Caco-2 (cell line): ENCODE measurements around the gene SELENOI. TPM values are rescaled to one million over a fixed set of nuclear protein-coding genes. Genes with fewer than 3 reads are reported as not detected.

Source experiments
- BruUV-seq: library from RNA; stranded (reverse); fragments of 400-500 nt; replicated peaks from 2 replicates; lab custom pipeline; 2021; lab: Mats Ljungman, UMichigan
- CTCF ChIA-PET: fragments of 300-600 bp; sonication (Branson Sonifier 250); formaldehyde crosslinking; loops from one replicate; lab custom pipeline; 2022; ENCODE audit warnings: antibody characterized with exemption; lab: Charles Lee
- POLR2A ChIA-PET: fragments of 300-600 bp; sonication (Branson Sonifier 250); formaldehyde crosslinking; loops from one replicate; lab custom pipeline; 2022; ENCODE audit warnings: antibody characterized with exemption; lab: Charles Lee
- DNase-seq, 2 experiments: peaks; one replicate each; pipeline versions ENCODE4 v3.0.0 to v3.0.0-alpha.2; 2020 to 2022
- H3K27me3 ChIP-seq: replicated peaks from 2 replicates; pipeline ENCODE4 v1.6.0; 2011; ENCODE audit warnings: low read length; ENCODE audit not compliant: control insufficient read depth, insufficient read depth
- H3K36me3 ChIP-seq: 2 replicates; pipeline ENCODE4 v1.5.1; 2011; ENCODE audit warnings: low read length; ENCODE audit not compliant: control insufficient read depth, insufficient read depth
- H3K4me1 ChIP-seq: fragments of 250-450 bp; sonication (Bioruptor Pico); 2 replicates; pipeline ENCODE4 v1.5.1; 2020; ENCODE audit warnings: mild to moderate bottlenecking
- H3K4me3 ChIP-seq: 2 replicates; pipeline ENCODE4 v1.5.1; 2011; ENCODE audit warnings: low read depth, mild to moderate bottlenecking, control low read depth, low read length
- H3K9me3 ChIP-seq: fragments of 250-450 bp; sonication (Bioruptor Pico); 2 replicates; pipeline ENCODE4 v1.5.1; 2020; ENCODE audit warnings: mild to moderate bottlenecking, moderate library complexity
- H3K27ac Mint-ChIP-seq: one replicate; pipeline ENCODE4 v1.8.0; 2022; ENCODE audit warnings: mixed read lengths; ENCODE audit not compliant: unreplicated experiment
- H3K27me3 Mint-ChIP-seq: one replicate; pipeline ENCODE4 v1.8.0; 2022; ENCODE audit warnings: mixed read lengths; ENCODE audit not compliant: insufficient read depth, unreplicated experiment
- H3K36me3 Mint-ChIP-seq: one replicate; pipeline ENCODE4 v1.8.0; 2022; ENCODE audit warnings: mild to moderate bottlenecking, mixed read lengths; ENCODE audit not compliant: insufficient read depth, unreplicated experiment
- H3K4me1 Mint-ChIP-seq: one replicate; pipeline ENCODE4 v1.8.0; 2022; ENCODE audit warnings: low read depth, mixed read lengths; ENCODE audit not compliant: unreplicated experiment
- H3K4me3 Mint-ChIP-seq: one replicate; pipeline ENCODE4 v1.8.0; 2022; ENCODE audit warnings: mild to moderate bottlenecking, moderate library complexity, mixed read lengths; ENCODE audit not compliant: unreplicated experiment
- H3K9me3 Mint-ChIP-seq: one replicate; pipeline ENCODE4 v1.8.0; 2022; ENCODE audit warnings: mixed read lengths; ENCODE audit not compliant: unreplicated experiment
- CTCF ChIP-seq, 2 experiments: fragments of 200-600 bp in 1 of 2; IDR thresholded peaks; 1 replicate in 1 of 2; 2 replicates in 1 of 2; pipeline versions ENCODE4 v1.5.1 to v1.8.0; 2011 to 2022; ENCODE audit warnings: antibody characterized with exemption in 1 of 2, control low read depth in 1 of 2, inconsistent platforms in 1 of 2, low read depth in 1 of 2, low read length in 1 of 2, mild to moderate bottlenecking in 1 of 2, moderate library complexity in 1 of 2; ENCODE audit not compliant: insufficient read depth in 1 of 2, severe bottlenecking in 1 of 2, unreplicated experiment in 1 of 2
- intact Hi-C: fragments of 100-400 bp; cut with micrococcal nuclease; formaldehyde crosslinking; loops from one replicate; pipeline ENCODE4 v1.10.0; 2022; ENCODE audit not compliant: unreplicated experiment
- total RNA-seq: library from RNA; stranded (reverse); gene quantifications from 2 replicates; pipeline ENCODE4 v1.2.3, GENCODE V29; 2022

The SELENOI gene
- total RNA-seq, 1 experiment from 2014 or later, result 68.9 TPM

- DNase-seq, result no peak
- peaks cover 26% of the 10 kb centered on the region for H3K36me3 Mint-ChIP-seq
- Histone ChIP-seq H3K9me3 (no peaks in the 10 kb centered on the region), H3K27me3 (no peaks in the 10 kb centered on the region), H3K4me1 (no peaks in the 10 kb centered on the region; the same call in 1 of the 2 replicates), H3K36me3 (no peaks in the 10 kb centered on the region; the same call in none of the 2 replicates), H3K4me3 (no peak overlapping the region)
- ChIA-PET CTCF (no interaction called here), POLR2A (no interaction called here)
- TF ChIP-seq CTCF (IDR thresholded peaks at IDR 0.05; ENCODE audit: insufficient read depth in 1 of 2, low read depth in 1 of 2, low read length in 1 of 2, severe bottlenecking in 1 of 2, unreplicated experiment in 1 of 2), result no peak
- BruUV-seq, result no TSS peak
- no peaks in the 10 kb centered on the region for H3K9me3 Mint-ChIP-seq
- H3K4me3 Mint-ChIP-seq, result no peak overlapping the region
- intact Hi-C loops, result no loop called here
- H3K27ac Mint-ChIP-seq, result no peak overlapping the region
- no peaks in the 10 kb centered on the region for H3K27me3 Mint-ChIP-seq
- H3K4me1 Mint-ChIP-seq, result peaks cover 40% of the 10 kb centered on the region
Measured at GRCh38 chr2:26355038-26355995, 9.4 kb downstream of the SELENOI start.

GRCh38 chr2:26356111-26356510, 10.2 kb downstream of the SELENOI start:
- Histone ChIP-seq H3K4me3 (no peak overlapping the region), H3K36me3 (no peaks in the 10 kb centered on the region; the same call in none of the 2 replicates), H3K4me1 (no peaks in the 10 kb centered on the region; the same call in 1 of the 2 replicates), H3K27me3 (no peaks in the 10 kb centered on the region), H3K9me3 (no peaks in the 10 kb centered on the region)
- CTCF ChIA-PET, result no interaction called here
- no peak overlapping the region for H3K27ac Mint-ChIP-seq
- DNase-seq, result no peak
- H3K4me3 Mint-ChIP-seq, result no peak overlapping the region
- no TSS peak for BruUV-seq
- peaks cover 19% of the 10 kb centered on the region for H3K36me3 Mint-ChIP-seq
- intact Hi-C loops, result no loop called here
- no peaks in the 10 kb centered on the region for H3K27me3 Mint-ChIP-seq
- H3K9me3 Mint-ChIP-seq, result no peaks in the 10 kb centered on the region
- no peak for TF ChIP-seq CTCF (IDR thresholded peaks at IDR 0.05; ENCODE audit: insufficient read depth in 1 of 2, low read depth in 1 of 2, low read length in 1 of 2, severe bottlenecking in 1 of 2, unreplicated experiment in 1 of 2)
- H3K4me1 Mint-ChIP-seq, result peaks cover 40% of the 10 kb centered on the region
- POLR2A ChIA-PET, result no interaction called here

- POLR2A ChIA-PET, result no interaction called here
- Histone ChIP-seq H3K36me3 (no peaks in the 10 kb centered on the region; the same call in 1 of the 2 replicates), H3K9me3 (no peaks in the 10 kb centered on the region), H3K4me1 (no peaks in the 10 kb centered on the region; the same call in 1 of the 2 replicates), H3K4me3 (no peak overlapping the region), H3K27me3 (no peaks in the 10 kb centered on the region)
- TF ChIP-seq CTCF (IDR thresholded peaks at IDR 0.05; ENCODE audit: insufficient read depth in 1 of 2, low read depth in 1 of 2, low read length in 1 of 2, severe bottlenecking in 1 of 2, unreplicated experiment in 1 of 2), result no peak
- peaks cover 18% of the 10 kb centered on the region for H3K36me3 Mint-ChIP-seq
- H3K4me3 Mint-ChIP-seq, result no peak overlapping the region
- BruUV-seq, result no TSS peak
- no peaks in the 10 kb centered on the region for H3K9me3 Mint-ChIP-seq
- no peak overlapping the region for H3K27ac Mint-ChIP-seq
- DNase-seq, result no peak
- CTCF ChIA-PET, result no interaction called here
- no peaks in the 10 kb centered on the region for H3K27me3 Mint-ChIP-seq
- intact Hi-C loops, result no loop called here
- H3K4me1 Mint-ChIP-seq, result peaks cover 40% of the 10 kb centered on the region
Measured at GRCh38 chr2:26356771-26357170, 10.8 kb downstream of the SELENOI start.
